Smooth muscle cell (in vitro differentiated cells): ENCODE results near the gene CDHR2. TPM values are rescaled to one million over a fixed set of nuclear protein-coding genes. Genes with fewer than 3 reads are reported as not detected.

ENCODE experiments used
- DNase-seq: peaks from one replicate; lab custom pipeline; 2025; ENCODE audit not compliant: unreplicated experiment; lab: John Stamatoyannopoulos, UW
- H2AFZ ChIP-seq: fragments of 200-600 bp; sonication (generic); 2 replicates; pipeline ENCODE4 v1.6.0; 2016; ENCODE audit warnings: antibody characterized with exemption, low read depth, mild to moderate bottlenecking
- H3F3A ChIP-seq: fragments of 200-600 bp; sonication (generic); 2 replicates; pipeline ENCODE4 v1.6.0; 2017; ENCODE audit warnings: antibody characterized with exemption, low read depth
- H3K27ac ChIP-seq: fragments of 200-600 bp; sonication (generic); 2 replicates; pipeline ENCODE4 v1.5.1; 2016; ENCODE audit warnings: low read depth, mild to moderate bottlenecking
- H3K27me3 ChIP-seq: fragments of 200-600 bp; sonication (generic); 2 replicates; pipeline ENCODE4 v1.6.1; 2016; ENCODE audit warnings: low read depth, mild to moderate bottlenecking
- H3K36me3 ChIP-seq: fragments of 200-600 bp; sonication (generic); 2 replicates; pipeline ENCODE4 v1.5.1; 2016; ENCODE audit warnings: low read depth
- H3K4me1 ChIP-seq: fragments of 200-600 bp; sonication (generic); 2 replicates; pipeline ENCODE4 v1.5.1; 2016; ENCODE audit warnings: low read depth
- H3K4me2 ChIP-seq: fragments of 200-600 bp; sonication (generic); 2 replicates; pipeline ENCODE4 v1.6.0; 2016; ENCODE audit warnings: mild to moderate bottlenecking
- H3K4me3 ChIP-seq: fragments of 200-600 bp; sonication (generic); 2 replicates; pipeline ENCODE4 v1.5.1; 2016; ENCODE audit warnings: mild to moderate bottlenecking
- H3K79me2 ChIP-seq: fragments of 200-600 bp; sonication (generic); 2 replicates; pipeline ENCODE4 v1.6.0; 2016; ENCODE audit warnings: low read depth, mild to moderate bottlenecking
- H3K9ac ChIP-seq: fragments of 200-600 bp; sonication (generic); 2 replicates; pipeline ENCODE4 v1.6.0; 2016; ENCODE audit warnings: low read depth
- H3K9me3 ChIP-seq: fragments of 200-600 bp; sonication (generic); replicated peaks from 2 replicates; pipeline ENCODE4 v1.5.1; 2016; ENCODE audit warnings: low read depth
- H4K20me1 ChIP-seq: fragments of 200-600 bp; sonication (generic); 2 replicates; pipeline ENCODE4 v1.6.0; 2016; ENCODE audit warnings: low read depth
- WGBS: methylation state at CpG from one replicate; pipeline ENCODE4 v1.1.7; 2016; ENCODE audit warnings: low lambda C conversion rate; 5-methylcytosine and 5-hydroxymethylcytosine counted together
- polyA plus RNA-seq: library from polyadenylated mRNA; unstranded; fragments of >200 nt; fragmentation: Nextera tagmentation; extraction: Ambion mirVana; gene quantifications from 2 replicates; pipeline ENCODE4 v1.2.1, GENCODE V29; 2016
- total RNA-seq: library from RNA; depleted of rRNA; stranded (reverse); fragments of >200 nt; gene quantifications from 2 replicates; pipeline ENCODE4 v1.2.3, GENCODE V29; 2014
- TF ChIP-seq, protein P1 (sequence below): fragments of 200-600 bp; sonication (generic); IDR thresholded peaks from 2 replicates; pipeline ENCODE4 v1.5.1; 2017; ENCODE audit warnings: borderline replicate concordance, mild to moderate bottlenecking, antibody characterized with exemption; ENCODE audit not compliant: insufficient read depth, poor library complexity, severe bottlenecking

Gene CDHR2
- total and polyA plus RNA-seq, 2 experiments from 2014 or later = 0.13 TPM; not detected in 1

DNA sequence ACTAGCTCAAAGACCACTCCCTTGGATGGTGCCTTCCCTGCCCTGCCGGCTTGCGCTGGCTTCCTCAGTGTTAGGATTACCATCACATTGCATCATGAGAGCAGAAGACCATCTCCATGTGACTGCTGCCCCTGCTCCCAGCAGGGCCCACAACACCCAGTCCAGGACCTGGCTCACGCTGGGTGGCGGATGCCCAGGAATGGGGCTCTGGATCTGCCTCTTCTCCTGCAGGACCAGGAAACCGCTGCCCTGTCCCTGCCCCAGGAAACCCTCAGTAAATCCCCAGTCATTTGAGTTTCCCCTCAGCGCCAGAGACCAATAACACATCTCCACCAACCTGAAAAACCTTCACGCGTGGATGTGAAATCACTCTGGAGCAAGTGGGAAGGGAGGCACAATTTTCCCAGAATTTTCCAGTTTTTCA is 8.7 kb upstream of the CDHR2 start:
- Histone ChIP-seq H3K79me2 (peaks cover 16% of the 10 kb centered on the region), H3K4me3 (no peak overlapping the region)

DNA sequence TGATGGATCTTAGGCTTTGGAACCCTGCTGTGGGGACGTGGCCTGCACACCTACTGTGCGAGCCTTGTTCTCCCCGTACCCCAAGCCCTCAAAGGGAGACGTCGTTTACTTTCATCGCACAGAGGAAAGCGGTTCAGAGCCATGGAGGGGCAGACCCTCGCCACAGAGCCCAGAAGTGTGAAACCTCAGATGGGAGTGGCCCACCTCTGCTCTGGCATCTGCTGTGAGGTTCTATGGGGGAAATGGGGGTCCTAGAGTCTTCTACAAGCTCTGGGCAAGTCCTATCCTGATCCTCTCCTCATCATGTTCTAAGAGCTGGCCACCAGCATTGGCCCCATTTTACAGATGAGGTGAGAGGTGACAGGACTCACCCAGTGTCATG is 8.2 kb upstream of the CDHR2 start:
- H2AFZ ChIP-seq = no peak overlapping the region
- no peak overlapping the region for H3K27ac ChIP-seq
- 92% methylated on average over 8 of the region's 8 CpGs for WGBS

More for the DNA sequence above, 8.7 kb upstream of the CDHR2 start:
- H3F3A ChIP-seq = peaks cover 4% of the 10 kb centered on the region
- no peaks in the 10 kb centered on the region for H3K27me3 ChIP-seq
- H3K9me3 ChIP-seq = no peaks in the 10 kb centered on the region
- WGBS = 81% methylated on average over 8 of the region's 8 CpGs
- no peak overlapping the region for H3K4me2 ChIP-seq
- no peak overlapping the region for H3K27ac ChIP-seq
- DNase-seq = no peak
- H4K20me1 ChIP-seq = peaks cover 10% of the 10 kb centered on the region
- H3K4me1 ChIP-seq = peaks cover 26% of the 10 kb centered on the region
- H2AFZ ChIP-seq = no peak overlapping the region
- TF ChIP-seq, protein P1, sequence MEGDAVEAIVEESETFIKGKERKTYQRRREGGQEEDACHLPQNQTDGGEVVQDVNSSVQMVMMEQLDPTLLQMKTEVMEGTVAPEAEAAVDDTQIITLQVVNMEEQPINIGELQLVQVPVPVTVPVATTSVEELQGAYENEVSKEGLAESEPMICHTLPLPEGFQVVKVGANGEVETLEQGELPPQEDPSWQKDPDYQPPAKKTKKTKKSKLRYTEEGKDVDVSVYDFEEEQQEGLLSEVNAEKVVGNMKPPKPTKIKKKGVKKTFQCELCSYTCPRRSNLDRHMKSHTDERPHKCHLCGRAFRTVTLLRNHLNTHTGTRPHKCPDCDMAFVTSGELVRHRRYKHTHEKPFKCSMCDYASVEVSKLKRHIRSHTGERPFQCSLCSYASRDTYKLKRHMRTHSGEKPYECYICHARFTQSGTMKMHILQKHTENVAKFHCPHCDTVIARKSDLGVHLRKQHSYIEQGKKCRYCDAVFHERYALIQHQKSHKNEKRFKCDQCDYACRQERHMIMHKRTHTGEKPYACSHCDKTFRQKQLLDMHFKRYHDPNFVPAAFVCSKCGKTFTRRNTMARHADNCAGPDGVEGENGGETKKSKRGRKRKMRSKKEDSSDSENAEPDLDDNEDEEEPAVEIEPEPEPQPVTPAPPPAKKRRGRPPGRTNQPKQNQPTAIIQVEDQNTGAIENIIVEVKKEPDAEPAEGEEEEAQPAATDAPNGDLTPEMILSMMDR = no peak
- H3K36me3 ChIP-seq = no peaks in the 10 kb centered on the region
- no peak overlapping the region for H3K9ac ChIP-seq

DNA sequence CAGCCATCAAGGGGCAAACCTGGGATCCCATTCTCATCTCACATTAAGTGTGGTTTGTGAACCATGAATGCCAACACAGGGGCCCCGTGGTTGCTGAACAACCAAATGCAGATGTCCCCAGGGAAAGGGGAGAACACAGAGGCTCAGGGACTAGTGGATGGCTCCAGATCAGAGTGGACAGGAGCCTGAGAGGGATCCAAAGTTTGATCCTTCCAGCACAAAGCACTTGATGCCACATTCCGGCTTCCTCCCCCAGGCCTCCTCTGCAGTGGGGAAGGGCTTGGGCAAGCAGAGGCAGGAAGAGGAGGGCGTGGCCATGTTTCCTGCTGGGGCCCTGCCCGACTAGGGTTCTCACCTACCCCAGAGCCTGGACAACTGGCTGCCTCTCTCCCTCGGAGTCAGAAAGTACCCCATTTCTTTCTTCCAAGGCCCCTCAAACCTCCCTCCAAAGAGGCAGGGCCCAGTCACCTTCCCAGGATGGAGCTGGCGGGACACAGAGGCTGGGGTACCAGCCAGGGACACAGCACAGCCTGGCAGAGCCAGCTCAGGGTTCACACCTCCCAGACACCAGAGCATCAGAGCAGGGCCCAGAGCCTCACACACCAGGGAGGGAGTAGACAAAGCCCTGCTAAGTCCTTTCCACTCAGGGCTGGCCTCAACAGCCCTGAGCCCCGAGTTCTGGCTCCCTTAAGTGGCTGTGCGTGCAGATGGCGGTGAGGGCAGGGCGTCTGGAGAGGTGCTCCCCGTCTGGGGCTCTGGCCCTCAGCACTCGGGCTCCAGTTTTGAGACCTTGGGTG is 7.6 kb upstream of the CDHR2 start:
- H3K4me1 ChIP-seq = peaks cover 18% of the 10 kb centered on the region
- no peak overlapping the region for H3K9ac ChIP-seq
- H4K20me1 ChIP-seq = no peaks in the 10 kb centered on the region
- H3K4me3 ChIP-seq = no peak overlapping the region
- no peaks in the 10 kb centered on the region for H3K27me3 ChIP-seq
- 55% methylated on average over 12 of the region's 12 CpGs for WGBS
- peaks cover 5% of the 10 kb centered on the region for H3K79me2 ChIP-seq
- H3K4me2 ChIP-seq = peak overlapping the region; percentile 98
- peaks cover 4% of the 10 kb centered on the region for H3F3A ChIP-seq
- TF ChIP-seq, protein P1 = no peak
- H3K27ac ChIP-seq = no peak overlapping the region
- no peak for DNase-seq
- H3K36me3 ChIP-seq = no peaks in the 10 kb centered on the region
- H3K9me3 ChIP-seq = no peaks in the 10 kb centered on the region
- no peak overlapping the region for H2AFZ ChIP-seq

More for the DNA sequence above, 8.2 kb upstream of the CDHR2 start:
- no peaks in the 10 kb centered on the region for H3K27me3 ChIP-seq
- TF ChIP-seq, protein P1 = no peak
- H3K4me3 ChIP-seq = no peak overlapping the region
- no peaks in the 10 kb centered on the region for H3K9me3 ChIP-seq
- peaks cover 4% of the 10 kb centered on the region for H3F3A ChIP-seq
- peaks cover 22% of the 10 kb centered on the region for H3K4me1 ChIP-seq
- H3K4me2 ChIP-seq = no peak overlapping the region
- H3K9ac ChIP-seq = no peak overlapping the region
- no peak for DNase-seq
- peaks cover 5% of the 10 kb centered on the region for H4K20me1 ChIP-seq
- no peaks in the 10 kb centered on the region for H3K36me3 ChIP-seq
- H3K79me2 ChIP-seq = peaks cover 11% of the 10 kb centered on the region
